ENCODE measurements around the gene LTO1. TPM values are rescaled to one million over a fixed set of nuclear protein-coding genes. Genes with fewer than 3 reads are reported as not detected.
A peak's percentile ranks its signal among the peaks of the same experiment; 100 is the strongest.

LTO1 gene
- polyA plus RNA-seq, 1 donor (not counting 4 experiments of a cell fraction or from before 2014, with no cell fraction given) = 24.3 TPM

- DNase-seq (ENCODE audit: low read depth, low spot score) (no peak), FAIRE-seq (no peak)
- Histone ChIP-seq H3K9me1 (ENCODE audit: control insufficient read depth, extremely low read depth, insufficient read depth, low read length) (no peaks in the 10 kb centered on the region), H3K79me2 (ENCODE audit: control insufficient read depth, insufficient read depth, low read length) (peaks cover 24% of the 10 kb centered on the region), H3K27me3 (ENCODE audit: control insufficient read depth, extremely low read depth, insufficient read depth, low read length) (no peaks in the 10 kb centered on the region), H4K20me1 (ENCODE audit: control insufficient read depth, extremely low read depth, insufficient read depth, low read length) (peaks cover 3% of the 10 kb centered on the region), H3K4me1 (ENCODE audit: control insufficient read depth, extremely low read depth, insufficient read depth, low read length) (peaks cover 17% of the 10 kb centered on the region), H3K4me3 (ENCODE audit: control insufficient read depth in 2 of 3, extremely low read depth in 1 of 3, insufficient read depth in 2 of 3, low read depth in 1 of 3, low read length in 3 of 3) (no peak overlapping the region), H3K9ac (ENCODE audit: control insufficient read depth, extremely low read depth, insufficient read depth, low read length) (no peak overlapping the region), H2AFZ (ENCODE audit: control insufficient read depth, low read length) (no peak overlapping the region), H3K27ac (ENCODE audit: control insufficient read depth, insufficient read depth, low read length) (no peak overlapping the region), H3K4me2 (ENCODE audit: control insufficient read depth, extremely low read depth, insufficient read depth, low read depth, low read length) (no peak overlapping the region), H3K36me3 (ENCODE audit: control insufficient read depth in 2 of 2, extremely low read depth in 1 of 2, insufficient read depth in 2 of 2, low read length in 2 of 2) (peaks cover 16 to 34% of the 10 kb centered on the region in 2 experiments), H3K9me3 (ENCODE audit: control insufficient read depth, low read depth, low read length) (no peaks in the 10 kb centered on the region)
- TF ChIP-seq CTCF (optimal IDR thresholded peaks at IDR 0.05 in 1 of 3, IDR thresholded peaks at IDR 0.05 in 1 of 3, conservative IDR thresholded peaks at IDR 0.05 in 1 of 3; ENCODE audit: extremely low read depth in 1 of 3, insufficient read depth in 2 of 3, low read length in 3 of 3) = no peak
- no peak for TF ChIP-seq EZH2 (IDR thresholded peaks at IDR 0.05; ENCODE audit: low read length)
- dilution Hi-C loops (cut with MboI; ENCODE audit: extremely low pct_ligation_motif_present, low sequenced_read_pairs) = loop anchor here (10.0 kb wide), 1 partner anchor 555 kb away; no protein-coding TSS in a partner anchor
These were observed 5.7 kb downstream of the LTO1 start for GRCh38 chr11:69669486-69669885.

- H3K27me3 ChIP-seq (ENCODE audit: control insufficient read depth, extremely low read depth, insufficient read depth, low read length) = no peaks in the 10 kb centered on the region
- H4K20me1 ChIP-seq (ENCODE audit: control insufficient read depth, extremely low read depth, insufficient read depth, low read length) = peaks cover 6% of the 10 kb centered on the region
- no peaks in the 10 kb centered on the region for H3K9me1 ChIP-seq (ENCODE audit: control insufficient read depth, extremely low read depth, insufficient read depth, low read length)
- H3K9me3 ChIP-seq (ENCODE audit: control insufficient read depth, low read depth, low read length) = no peaks in the 10 kb centered on the region
- no peak for TF ChIP-seq EZH2 (IDR thresholded peaks at IDR 0.05; ENCODE audit: low read length)
- no peak for TF ChIP-seq CTCF (optimal IDR thresholded peaks at IDR 0.05 in 1 of 3, IDR thresholded peaks at IDR 0.05 in 1 of 3, conservative IDR thresholded peaks at IDR 0.05 in 1 of 3; ENCODE audit: extremely low read depth in 1 of 3, insufficient read depth in 2 of 3, low read length in 3 of 3)
- peaks cover 23 to 37% of the 10 kb centered on the region in 2 experiments for H3K36me3 ChIP-seq (ENCODE audit: control insufficient read depth in 2 of 2, extremely low read depth in 1 of 2, insufficient read depth in 2 of 2, low read length in 2 of 2)
- H3K9ac ChIP-seq (ENCODE audit: control insufficient read depth, extremely low read depth, insufficient read depth, low read length) = no peak overlapping the region
- no peak overlapping the region for H3K27ac ChIP-seq (ENCODE audit: control insufficient read depth, insufficient read depth, low read length)
- H3K4me2 ChIP-seq (ENCODE audit: control insufficient read depth, extremely low read depth, insufficient read depth, low read depth, low read length) = peak overlapping the region; percentile 30
- no peak overlapping the region for H3K4me3 ChIP-seq (ENCODE audit: control insufficient read depth in 2 of 3, extremely low read depth in 1 of 3, insufficient read depth in 2 of 3, low read depth in 1 of 3, low read length in 3 of 3)
- FAIRE-seq (peak; percentile 26), DNase-seq (ENCODE audit: low read depth, low spot score) (no peak)
- dilution Hi-C loops (cut with MboI; ENCODE audit: extremely low pct_ligation_motif_present, low sequenced_read_pairs) = loop anchor here (10.0 kb wide), 1 partner anchor 553 kb away; no protein-coding TSS in a partner anchor
- no peak overlapping the region for H2AFZ ChIP-seq (ENCODE audit: control insufficient read depth, low read length)
- peaks cover 11% of the 10 kb centered on the region for H3K4me1 ChIP-seq (ENCODE audit: control insufficient read depth, extremely low read depth, insufficient read depth, low read length)
- peaks cover 9% of the 10 kb centered on the region for H3K79me2 ChIP-seq (ENCODE audit: control insufficient read depth, insufficient read depth, low read length)
These were observed 7.2 kb downstream of the LTO1 start for GRCh38 chr11:69667619-69668604.

All from keratinocyte (primary cell).